Loucy (cell line): ENCODE measurements around the gene MAGEF1.

Experiments used
- H2AFZ ChIP-seq: fragments of 200-600 bp; sonication (generic); 2 replicates; pipeline ENCODE4 v1.6.0; 2016; ENCODE audit warnings: antibody characterized with exemption, mild to moderate bottlenecking, low read length, moderate library complexity
- H3F3A ChIP-seq: fragments of 200-600 bp; 2 replicates; pipeline ENCODE4 v1.6.0; 2016; ENCODE audit warnings: antibody characterized with exemption, low read depth, mild to moderate bottlenecking
- H3K27me3 ChIP-seq: fragments of 200-600 bp; sonication (generic); 2 replicates; pipeline ENCODE4 v1.6.1; 2014; ENCODE audit warnings: low read length, mild to moderate bottlenecking; ENCODE audit not compliant: insufficient read depth, poor library complexity, severe bottlenecking
- H3K36me3 ChIP-seq: fragments of 200-600 bp; sonication (generic); 2 replicates; pipeline ENCODE4 v1.6.1; 2016; ENCODE audit warnings: low read length; ENCODE audit not compliant: insufficient read depth
- H3K4me1 ChIP-seq: fragments of 200-600 bp; sonication (generic); 2 replicates; pipeline ENCODE4 v1.5.1; 2014; ENCODE audit warnings: low read length, mild to moderate bottlenecking; ENCODE audit not compliant: insufficient read depth, poor library complexity, severe bottlenecking
- H3K4me2 ChIP-seq: fragments of 200-600 bp; sonication (generic); 2 replicates; pipeline ENCODE4 v1.6.0; 2014; ENCODE audit warnings: antibody characterized with exemption, low read length, low read depth, mild to moderate bottlenecking; ENCODE audit not compliant: poor library complexity, severe bottlenecking
- H3K4me3 ChIP-seq: fragments of 200-600 bp; sonication (generic); 2 replicates; pipeline ENCODE4 v1.5.1; 2014; ENCODE audit warnings: low read length, mild to moderate bottlenecking, mixed read lengths; ENCODE audit not compliant: poor library complexity, severe bottlenecking
- H3K79me2 ChIP-seq: fragments of 200-600 bp; sonication (generic); 2 replicates; pipeline ENCODE4 v1.6.1; 2014; ENCODE audit warnings: low read length; ENCODE audit not compliant: insufficient read depth
- H3K9ac ChIP-seq: fragments of 200-600 bp; sonication (generic); 2 replicates; pipeline ENCODE4 v1.6.0; 2014; ENCODE audit warnings: mild to moderate bottlenecking, low read depth, low read length, moderate library complexity; ENCODE audit not compliant: poor library complexity, severe bottlenecking
- H3K9me2 ChIP-seq: fragments of 200-600 bp; sonication (generic); replicated peaks from 2 replicates; pipeline ENCODE4 v1.6.1; 2016; ENCODE audit warnings: low read depth, low read length, mixed read lengths
- H3K9me3 ChIP-seq: fragments of 200-600 bp; sonication (generic); 2 replicates; pipeline ENCODE4 v1.6.1; 2014; ENCODE audit warnings: mild to moderate bottlenecking, antibody characterized with exemption, low read length, low read depth; ENCODE audit not compliant: insufficient read depth
- H4K20me1 ChIP-seq: fragments of 200-600 bp; sonication (generic); 2 replicates; pipeline ENCODE4 v1.6.0; 2014; ENCODE audit warnings: antibody characterized with exemption, low read length, mild to moderate bottlenecking; ENCODE audit not compliant: insufficient read depth, poor library complexity, severe bottlenecking
- EZH2phosphoT487 ChIP-seq: fragments of 200-600 bp; IDR thresholded peaks from 2 replicates; pipeline ENCODE4 v1.6.1; 2018; ENCODE audit warnings: antibody characterized with exemption, mild to moderate bottlenecking, moderate library complexity, borderline replicate concordance
- TF ChIP-seq, protein P1 (sequence below): fragments of 200-600 bp; sonication (generic); conservative IDR thresholded peaks from 2 replicates; pipeline ENCODE4 v1.5.1; 2014; ENCODE audit warnings: mild to moderate bottlenecking, antibody characterized with exemption, low read length

The MAGEF1 gene

GRCh38 chr3:184738982-184739381, 27.1 kb upstream of the MAGEF1 start:
- Histone ChIP-seq H3K9me2 (no peaks in the 10 kb centered on the region), H3K79me2 (no peaks in the 10 kb centered on the region), H3K27me3 (no peaks in the 10 kb centered on the region), H3K9me3 (no peaks in the 10 kb centered on the region), H3K4me2 (no peak overlapping the region), H3K9ac (no peak overlapping the region), H4K20me1 (no peaks in the 10 kb centered on the region), H3F3A (no peaks in the 10 kb centered on the region), H2AFZ (no peak overlapping the region), H3K4me1 (no peaks in the 10 kb centered on the region), H3K36me3 (no peaks in the 10 kb centered on the region), H3K4me3 (no peak overlapping the region)
- no peak for TF ChIP-seq EZH2phosphoT487
- TF ChIP-seq, protein P1, sequence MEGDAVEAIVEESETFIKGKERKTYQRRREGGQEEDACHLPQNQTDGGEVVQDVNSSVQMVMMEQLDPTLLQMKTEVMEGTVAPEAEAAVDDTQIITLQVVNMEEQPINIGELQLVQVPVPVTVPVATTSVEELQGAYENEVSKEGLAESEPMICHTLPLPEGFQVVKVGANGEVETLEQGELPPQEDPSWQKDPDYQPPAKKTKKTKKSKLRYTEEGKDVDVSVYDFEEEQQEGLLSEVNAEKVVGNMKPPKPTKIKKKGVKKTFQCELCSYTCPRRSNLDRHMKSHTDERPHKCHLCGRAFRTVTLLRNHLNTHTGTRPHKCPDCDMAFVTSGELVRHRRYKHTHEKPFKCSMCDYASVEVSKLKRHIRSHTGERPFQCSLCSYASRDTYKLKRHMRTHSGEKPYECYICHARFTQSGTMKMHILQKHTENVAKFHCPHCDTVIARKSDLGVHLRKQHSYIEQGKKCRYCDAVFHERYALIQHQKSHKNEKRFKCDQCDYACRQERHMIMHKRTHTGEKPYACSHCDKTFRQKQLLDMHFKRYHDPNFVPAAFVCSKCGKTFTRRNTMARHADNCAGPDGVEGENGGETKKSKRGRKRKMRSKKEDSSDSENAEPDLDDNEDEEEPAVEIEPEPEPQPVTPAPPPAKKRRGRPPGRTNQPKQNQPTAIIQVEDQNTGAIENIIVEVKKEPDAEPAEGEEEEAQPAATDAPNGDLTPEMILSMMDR = no peak

DNA sequence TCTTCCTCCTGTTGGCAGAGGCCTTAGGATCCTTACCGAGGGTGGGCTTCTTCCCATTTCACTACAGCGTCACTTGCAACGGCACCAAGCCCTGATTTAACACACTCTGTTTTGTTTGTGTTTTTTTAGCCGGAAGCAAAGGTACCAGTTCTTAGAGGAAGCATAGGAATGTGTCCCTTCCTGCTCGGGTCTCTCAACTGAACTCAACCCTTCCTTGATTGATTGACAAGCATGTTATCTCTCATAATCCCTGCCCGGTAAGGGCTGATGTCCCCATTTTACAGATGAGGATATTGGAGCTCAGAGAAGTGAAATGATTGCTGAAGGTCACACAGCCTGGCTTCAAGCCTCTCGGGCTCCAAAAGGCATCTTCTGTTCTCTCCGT, 26.6 kb upstream of the MAGEF1 start:
- Histone ChIP-seq H2AFZ (no peak overlapping the region), H3K4me2 (no peak overlapping the region), H3K4me1 (no peaks in the 10 kb centered on the region), H3F3A (no peaks in the 10 kb centered on the region), H3K79me2 (no peaks in the 10 kb centered on the region), H3K9me3 (no peaks in the 10 kb centered on the region), H3K9ac (no peak overlapping the region), H3K27me3 (no peaks in the 10 kb centered on the region), H3K4me3 (no peak overlapping the region), H3K36me3 (no peaks in the 10 kb centered on the region), H4K20me1 (no peaks in the 10 kb centered on the region), H3K9me2 (no peaks in the 10 kb centered on the region)
- TF ChIP-seq, protein P1 = no peak
- no peak for TF ChIP-seq EZH2phosphoT487

DNA sequence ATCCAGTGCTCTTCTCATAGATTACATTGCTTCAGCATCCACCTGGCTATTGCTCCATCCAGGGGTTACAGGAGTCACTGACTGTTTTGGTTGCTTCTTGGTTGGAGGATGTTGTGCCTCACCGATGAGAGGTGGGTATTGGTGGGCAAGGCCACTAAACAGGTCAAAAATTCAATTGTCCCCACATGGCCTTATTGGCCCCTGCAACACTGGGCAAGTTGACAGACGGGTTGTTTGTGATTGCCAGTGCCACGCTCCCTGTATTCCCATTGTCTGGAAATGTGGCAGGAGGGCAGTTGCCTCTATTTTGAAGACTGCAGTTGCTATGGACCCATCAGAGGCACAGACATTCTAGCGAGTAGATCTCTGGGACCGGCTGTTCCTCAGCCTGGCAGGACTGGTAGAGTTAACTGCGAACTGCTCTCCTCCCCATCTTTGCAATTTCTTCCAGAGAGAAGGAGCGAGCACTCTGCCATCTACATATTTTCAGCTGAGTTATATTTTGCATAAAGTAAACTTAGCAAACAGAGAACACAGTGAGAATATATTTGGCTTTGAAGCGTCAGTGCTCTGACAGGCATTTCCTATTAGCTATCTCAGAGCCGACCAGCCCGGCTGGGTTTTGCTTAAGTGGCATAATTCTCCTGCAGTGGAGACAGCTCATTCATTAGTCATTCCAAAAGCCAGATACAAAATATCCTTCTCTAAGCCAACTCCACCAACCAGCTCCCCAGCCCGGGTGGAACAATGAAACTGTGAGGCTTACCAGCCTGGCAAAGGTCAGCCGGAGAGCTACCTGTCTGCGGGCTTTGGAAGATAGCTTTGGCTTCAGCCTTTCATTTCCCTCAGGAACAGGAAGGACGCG, 26.0 kb upstream of the MAGEF1 start:
- Histone ChIP-seq H3K36me3 (no peaks in the 10 kb centered on the region), H3K9me2 (no peaks in the 10 kb centered on the region), H3K79me2 (no peaks in the 10 kb centered on the region), H3K27me3 (no peaks in the 10 kb centered on the region), H3K4me1 (no peaks in the 10 kb centered on the region), H4K20me1 (no peaks in the 10 kb centered on the region), H3F3A (no peaks in the 10 kb centered on the region), H3K9ac (no peak overlapping the region), H3K4me3 (no peak overlapping the region), H2AFZ (no peak overlapping the region), H3K9me3 (no peaks in the 10 kb centered on the region), H3K4me2 (no peak overlapping the region)
- TF ChIP-seq, protein P1 = no peak
- no peak for TF ChIP-seq EZH2phosphoT487
